GM21360 (cell line): ENCODE results near the gene YAP1.

ENCODE experiments used
- ATAC-seq: cut with Tn5 transposase; IDR thresholded peaks from one replicate; pipeline ENCODE4 v1.9.1; 2021; ENCODE audit warnings: mild to moderate bottlenecking, moderate library complexity; ENCODE audit not compliant: unreplicated experiment

Gene YAP1

GRCh38 chr11:102109896-102110760 is at the start of gene YAP1:
TSS of gene YAP1 (plus strand) at chr11:102110447. CDS start at chr11:102110849, 402 bp downstream.
- peak; percentile 87 for ATAC-seq

- no peak for ATAC-seq
These were observed 49.0 kb upstream of the YAP1 start for GRCh38 chr11:102061276-102061675.

GRCh38 chr11:102062106-102062505 is 48.1 kb upstream of the YAP1 start:
- no peak for ATAC-seq

- ATAC-seq, result no peak
These were observed 45.9 kb upstream of the YAP1 start for GRCh38 chr11:102064316-102064715.

GRCh38 chr11:102070766-102071165 is 39.5 kb upstream of the YAP1 start:
- ATAC-seq, result no peak

- no peak for ATAC-seq
These were observed 38.5 kb upstream of the YAP1 start for GRCh38 chr11:102071497-102072472.

- ATAC-seq, result no peak
These were observed 37.0 kb upstream of the YAP1 start for GRCh38 chr11:102073253-102073652.

GRCh38 chr11:102079625-102080024 is 30.6 kb upstream of the YAP1 start:
- ATAC-seq, result no peak

- ATAC-seq, result no peak
These were observed 28.9 kb upstream of the YAP1 start for GRCh38 chr11:102081313-102081712.

GRCh38 chr11:102085864-102086551 is 24.2 kb upstream of the YAP1 start:
- ATAC-seq, result no peak

- no peak for ATAC-seq
These were observed 13.1 kb upstream of the YAP1 start for GRCh38 chr11:102097186-102097585.

GRCh38 chr11:102099755-102100154 is 10.5 kb upstream of the YAP1 start:
- no peak for ATAC-seq

- ATAC-seq, result no peak
These were observed 1.4 kb upstream of the YAP1 start for GRCh38 chr11:102108734-102109440.

GRCh38 chr11:102110761-102111010 is 439 bp downstream of the YAP1 start:
- peak; percentile 17 for ATAC-seq

- no peak for ATAC-seq
These were observed 952 bp downstream of the YAP1 start for GRCh38 chr11:102111011-102111786.

GRCh38 chr11:102111787-102112508 is 1.7 kb downstream of the YAP1 start:
- no peak for ATAC-seq

- ATAC-seq, result no peak
These were observed 2.2 kb downstream of the YAP1 start for GRCh38 chr11:102112509-102112821.

- ATAC-seq, result no peak
These were observed 3.8 kb downstream of the YAP1 start for GRCh38 chr11:102114032-102114431.

- no peak for ATAC-seq
These were observed 5.3 kb downstream of the YAP1 start for GRCh38 chr11:102115557-102115956.
